ENCODE measurements around the gene FGF6.
"Not testable (repeated sequence)": the region's sequence is repeated elsewhere in the genome, so short reads cannot be mapped to it uniquely, and the experiment has no call there.

Gene FGF6

DNA sequence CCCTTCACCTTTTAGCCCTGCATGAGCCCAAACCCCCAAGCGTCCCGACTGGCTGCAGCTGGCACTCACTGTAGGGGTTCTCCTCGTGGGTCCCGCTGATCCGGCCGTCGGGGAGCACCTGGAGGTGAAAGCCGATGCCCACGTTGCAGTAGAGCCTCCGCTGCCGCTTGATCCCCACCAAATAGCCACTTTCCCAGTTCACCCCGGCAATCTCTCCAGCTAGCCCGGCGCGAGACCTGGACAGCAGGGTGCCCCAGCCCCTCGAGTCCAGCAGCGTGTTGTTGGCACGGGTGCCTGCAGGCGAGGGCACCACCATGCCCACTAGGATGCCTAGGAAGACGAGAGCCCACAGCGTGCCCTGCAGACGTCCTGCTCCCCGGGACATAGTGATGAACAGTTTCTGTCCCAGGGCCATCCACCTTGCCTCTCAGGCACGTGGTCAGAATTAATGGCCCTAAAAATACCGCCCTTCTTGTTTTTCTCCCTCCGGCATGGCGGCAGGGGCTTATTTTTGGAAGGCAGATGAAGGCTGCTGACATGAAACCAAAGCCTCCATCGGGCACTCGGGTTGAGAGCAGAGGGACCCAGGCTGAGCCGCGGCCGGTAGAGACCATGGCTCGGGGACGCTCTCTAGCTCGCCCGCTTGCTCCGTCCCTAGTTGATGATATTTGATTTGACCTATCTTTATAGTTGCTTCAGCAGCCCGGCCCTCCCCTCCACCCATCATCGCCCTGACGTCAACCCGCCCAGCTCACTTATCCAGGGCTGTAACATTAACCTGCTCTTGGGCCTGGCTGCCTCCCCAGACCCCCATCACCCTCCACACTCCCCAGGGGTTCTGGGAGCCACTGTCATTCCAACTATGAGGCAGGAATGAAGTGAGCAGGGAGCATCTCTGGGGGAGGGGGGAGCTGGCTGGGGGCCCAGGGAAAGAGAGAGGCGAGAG lies at the start of gene FGF6:
FGF6 (minus strand) TSS at position 660 of the 946 bp plus-strand sequence; CDS start at position 415, 245 bp downstream.
- DNase-seq: no peak

DNA sequence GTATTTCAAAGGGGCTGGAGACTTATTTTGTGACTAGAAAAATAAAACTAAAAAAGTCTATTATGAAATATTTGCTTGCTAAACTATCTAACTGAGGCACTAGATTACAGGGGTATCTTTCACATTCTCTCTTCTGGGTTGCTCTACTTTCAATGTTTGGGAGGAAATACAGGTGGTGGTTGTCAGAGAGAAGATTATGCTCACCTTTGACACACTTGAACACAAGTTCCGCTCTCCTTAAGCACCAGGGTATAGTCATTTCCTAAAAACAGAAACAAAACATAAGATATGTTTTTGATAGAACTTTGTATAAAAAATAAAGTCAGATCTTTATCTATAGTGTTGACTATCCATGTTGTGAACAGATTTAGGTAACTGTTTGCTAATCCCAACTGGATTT lies 45.4 kb upstream of the FGF6 start:
- DNase-seq: no peak

DNA sequence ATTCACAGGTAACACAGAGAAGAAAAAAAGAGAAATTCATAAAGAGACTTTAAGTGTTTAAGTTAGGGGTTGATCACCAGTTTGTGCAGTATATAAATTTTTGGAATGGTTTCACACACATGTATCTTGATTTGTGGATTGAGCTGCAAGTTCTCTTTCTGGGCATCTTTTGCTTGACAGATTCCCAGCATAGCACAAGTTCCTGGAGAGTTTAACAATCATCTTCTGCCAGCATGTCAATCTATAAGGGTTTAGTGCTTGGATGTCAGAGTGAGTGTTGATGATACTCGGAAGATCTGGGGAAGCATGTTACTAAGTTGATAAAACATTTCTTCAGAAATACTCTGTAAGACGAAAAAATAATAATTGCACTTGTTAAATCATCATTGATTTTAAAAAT lies 43.9 kb upstream of the FGF6 start:
- DNase-seq: no peak

DNA sequence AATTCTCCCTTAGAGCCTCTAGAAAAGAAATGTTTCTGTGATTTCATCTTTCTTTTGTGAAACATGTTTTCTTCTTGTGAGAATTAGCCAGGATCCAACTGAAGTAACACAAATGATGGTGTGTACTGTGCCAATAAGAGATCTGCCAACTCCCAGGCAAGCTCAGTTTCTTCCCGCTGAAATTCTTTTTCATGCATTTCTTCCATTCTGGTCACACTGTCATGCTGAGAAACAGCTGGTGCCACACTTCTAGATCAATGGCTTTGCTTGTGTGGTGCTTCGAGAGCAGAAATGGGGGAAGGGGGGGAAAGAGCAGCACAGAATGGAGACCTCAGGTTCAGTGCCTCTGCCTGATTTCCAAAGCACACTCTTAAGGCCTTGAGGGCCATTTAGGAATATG lies 41.4 kb upstream of the FGF6 start:
- no peak for DNase-seq

GRCh38 chr12:4486049-4486699 lies 40.6 kb upstream of the FGF6 start:
- no peak for DNase-seq

GRCh38 chr12:4483885-4484823 lies 38.5 kb upstream of the FGF6 start:
- DNase-seq: no peak

DNA sequence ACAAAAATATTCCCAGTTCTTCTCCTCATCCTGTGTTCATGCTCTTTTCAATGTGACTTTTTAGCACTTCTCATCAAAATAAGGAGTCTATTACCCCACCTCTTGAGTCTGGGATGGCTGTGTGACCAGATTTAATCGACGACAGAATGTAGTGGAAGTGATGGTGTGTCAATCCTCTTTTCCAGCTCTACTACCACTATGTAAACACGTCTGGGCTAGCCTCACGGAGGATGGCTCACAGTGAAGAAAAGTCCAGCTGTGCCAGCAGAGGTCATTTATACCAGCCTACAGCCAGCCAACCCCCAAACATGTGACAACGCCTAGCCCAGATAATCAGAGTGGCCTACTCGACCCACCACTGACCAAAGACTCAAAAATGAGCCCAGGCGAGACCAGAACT lies 37.3 kb upstream of the FGF6 start:
- DNase-seq: no peak

DNA sequence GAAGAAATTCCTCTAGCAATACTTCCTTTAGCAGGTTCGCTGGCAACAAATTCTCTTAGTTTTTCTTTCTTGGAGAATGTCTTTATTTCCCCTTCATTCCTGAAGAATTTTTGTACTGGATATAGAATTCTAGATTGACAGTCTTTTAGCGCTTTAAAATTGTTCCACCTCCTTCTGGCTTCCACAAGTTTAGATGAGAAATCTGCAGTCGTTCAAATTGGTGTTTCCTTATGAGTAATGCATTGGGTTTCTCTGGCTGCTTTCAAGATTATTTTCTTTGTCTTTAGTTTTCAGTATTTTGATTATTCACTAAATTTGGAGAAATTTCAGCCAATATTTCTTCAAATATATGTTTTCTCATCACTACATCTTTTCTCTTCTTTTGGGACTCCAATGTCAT lies 33.3 kb upstream of the FGF6 start:
- DNase-seq: no peak

- DNase-seq: no peak
Observed at GRCh38 chr12:4477129-4477528, 31.5 kb upstream of the FGF6 start.

DNA sequence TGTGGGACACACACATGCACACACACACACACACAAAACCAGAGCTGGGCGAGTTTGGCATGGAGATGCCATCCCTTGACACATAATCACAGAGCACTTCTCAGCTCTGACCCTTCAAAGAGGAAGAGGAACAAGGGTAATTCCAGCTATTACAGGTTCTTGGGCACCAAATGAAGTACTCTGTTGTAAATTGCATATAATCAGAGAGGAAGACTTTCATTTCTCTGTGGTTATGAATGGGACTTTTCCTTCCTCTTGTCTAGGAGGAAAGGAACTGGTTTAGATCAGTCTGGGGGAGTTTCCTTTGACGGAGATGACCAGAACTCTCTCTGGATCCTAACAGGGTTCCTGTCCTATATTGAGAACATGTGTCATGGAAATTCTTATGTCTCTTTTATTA lies 26.4 kb upstream of the FGF6 start:
- no peak for DNase-seq

GRCh38 chr12:4471256-4471655 lies 25.6 kb upstream of the FGF6 start:
- DNase-seq: no peak

DNA sequence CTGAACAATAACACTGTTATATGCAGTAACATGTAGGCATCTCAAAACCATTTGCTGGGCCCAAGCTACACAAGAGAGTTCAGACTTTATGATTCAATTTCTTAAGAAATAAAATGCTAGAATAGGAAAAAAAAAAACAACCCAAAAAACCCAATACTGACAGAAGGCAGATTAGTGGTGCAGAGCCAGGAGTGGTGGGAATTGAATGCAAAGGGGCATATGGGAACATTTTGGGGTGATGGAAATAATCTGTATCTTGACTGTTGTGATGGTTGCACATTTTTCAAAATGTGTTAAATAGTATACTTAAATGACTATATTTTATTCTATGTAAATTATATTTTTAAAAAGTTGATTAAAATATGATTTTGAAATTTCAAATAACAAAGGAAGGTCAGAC lies 23.4 kb upstream of the FGF6 start:
- DNase-seq: no peak

- DNase-seq: no peak
Observed at GRCh38 chr12:4460761-4461160, 15.1 kb upstream of the FGF6 start.

DNA sequence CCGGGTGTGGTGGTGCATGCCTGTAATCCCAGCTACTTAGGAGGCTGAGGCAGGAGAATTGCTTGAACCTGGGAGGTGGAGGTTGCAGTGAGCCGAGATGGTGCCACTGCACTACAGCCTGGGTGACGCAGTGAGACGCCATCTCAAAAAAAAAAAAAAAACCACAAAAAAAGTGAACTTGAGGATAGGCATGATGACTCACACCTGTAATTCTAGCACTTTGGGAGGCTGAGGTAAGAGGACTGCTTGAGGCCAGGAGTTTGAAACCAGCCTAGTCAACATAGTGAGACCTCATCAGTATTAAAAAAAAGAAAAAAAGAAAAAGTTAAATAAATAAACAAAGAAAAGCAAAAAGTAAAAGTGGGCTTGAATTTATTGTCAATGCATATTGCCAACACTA lies 10.2 kb upstream of the FGF6 start:
- DNase-seq: not testable (repeated sequence)

- DNase-seq: no peak
Observed at GRCh38 chr12:4454315-4454860, 8.8 kb upstream of the FGF6 start.

- no peak for DNase-seq
Observed at GRCh38 chr12:4451694-4452093, 6.1 kb upstream of the FGF6 start.

DNA sequence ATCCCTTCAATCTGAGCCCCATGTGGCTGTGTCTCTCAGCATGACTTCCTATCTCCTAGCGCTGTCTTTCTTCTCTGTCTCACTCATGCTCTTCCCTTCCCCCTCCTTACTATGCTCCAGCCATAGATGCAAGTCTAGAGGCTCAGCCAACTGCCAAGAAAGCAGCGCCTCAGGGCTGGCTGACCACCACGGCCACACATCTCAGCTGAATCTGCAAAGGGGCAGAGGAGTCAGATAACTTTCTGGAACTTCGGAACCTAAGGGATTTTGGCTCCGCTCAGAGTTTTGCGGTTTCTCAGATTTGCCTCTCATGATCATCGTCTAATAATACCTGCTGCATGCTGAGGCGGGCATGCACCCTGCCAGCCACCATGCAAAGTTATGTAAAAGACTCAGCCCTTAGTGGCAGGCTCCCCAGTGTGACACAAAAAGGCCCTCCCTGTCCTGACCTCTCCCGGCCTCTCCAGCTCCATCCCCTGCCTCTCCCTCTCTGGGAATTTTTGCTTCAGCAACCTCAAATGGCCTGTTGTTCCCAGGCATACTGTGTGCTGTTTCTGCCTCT lies 5.0 kb upstream of the FGF6 start:
- DNase-seq: no peak

- DNase-seq: no peak
Observed at GRCh38 chr12:4449851-4450221, 4.2 kb upstream of the FGF6 start.

DNA sequence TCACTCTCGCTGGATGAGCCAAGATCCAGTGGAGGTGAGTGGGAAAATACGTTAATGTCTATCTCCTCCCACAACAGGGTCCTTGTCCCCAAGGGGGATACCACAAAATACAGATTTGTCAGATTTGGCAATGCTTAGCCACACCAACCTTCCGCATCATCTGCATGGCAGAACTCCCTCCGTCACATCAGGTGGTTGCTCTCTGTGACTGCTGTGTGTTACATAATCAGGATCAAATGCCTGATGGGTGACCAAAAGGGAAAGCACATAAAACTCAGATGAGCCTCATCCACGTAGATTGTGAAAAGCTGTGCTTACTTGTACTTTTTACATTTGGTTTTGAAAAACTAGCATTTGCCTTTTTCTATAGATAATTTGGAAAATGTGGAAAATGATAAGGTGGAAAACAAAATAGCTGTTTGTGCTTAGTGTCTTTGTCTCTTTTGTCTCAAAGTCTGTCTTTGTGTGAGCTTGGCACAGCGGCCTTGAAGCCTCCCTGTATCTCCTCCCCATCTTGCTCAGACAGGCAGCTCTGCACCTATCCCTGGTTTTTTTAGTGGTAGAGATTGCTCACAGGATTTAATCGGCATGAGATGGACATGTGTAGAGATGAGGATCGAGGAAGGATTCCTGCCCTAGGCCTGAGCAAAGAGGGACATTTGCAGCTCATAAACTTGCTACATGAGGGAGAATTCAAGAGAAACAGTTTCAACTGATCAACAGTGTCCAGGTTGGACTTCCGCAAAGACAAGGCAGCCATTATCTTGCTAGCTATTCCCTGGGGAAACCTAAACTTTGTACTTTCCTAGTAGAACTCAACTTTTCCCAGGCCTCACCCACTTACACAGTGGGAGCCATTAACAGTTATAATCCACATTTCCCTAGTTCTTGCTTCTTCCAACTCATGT lies 3.6 kb upstream of the FGF6 start:
- no peak for DNase-seq

GRCh38 chr12:4448371-4448940 lies 2.8 kb upstream of the FGF6 start:
- DNase-seq: no peak

GRCh38 chr12:4447151-4447550 lies 1.5 kb upstream of the FGF6 start:
- no peak for DNase-seq

Data from left hindlimb (tissue), 1 donor.